Dendritic cell treated with granulocyte-macrophage colony-stimulating factor and Interleukin-4, amounts not matched to agents 40 ng/mL and 50 ng/mL, for 4 days (primary cell): Measurements from ENCODE around the gene AAK1.
A peak's percentile ranks its signal among the peaks of the same experiment; 100 is the strongest.

Experiments
- H3K27ac Mint-ChIP-seq: one replicate; pipeline ENCODE4 v1.8.0; 2022; ENCODE audit warnings: mild to moderate bottlenecking, mixed read lengths
- H3K27me3 Mint-ChIP-seq: one replicate; pipeline ENCODE4 v1.8.0; 2022; ENCODE audit warnings: mild to moderate bottlenecking, mixed read lengths
- H3K36me3 Mint-ChIP-seq: one replicate; pipeline ENCODE4 v1.8.0; 2022; ENCODE audit warnings: low read depth, mixed read lengths
- H3K4me1 Mint-ChIP-seq: one replicate; pipeline ENCODE4 v1.8.0; 2022; ENCODE audit warnings: low read depth, mixed read lengths
- H3K4me3 Mint-ChIP-seq: one replicate; pipeline ENCODE4 v1.8.0; 2022; ENCODE audit warnings: mild to moderate bottlenecking, moderate library complexity, mixed read lengths
- H3K9me3 Mint-ChIP-seq: one replicate; pipeline ENCODE4 v1.8.0; 2022; ENCODE audit warnings: mixed read lengths
- intact Hi-C: fragments of 100-400 bp; cut with micrococcal nuclease; formaldehyde crosslinking; loops from one replicate; pipeline ENCODE4 v1.15.0; 2022

The AAK1 gene

GRCh38 chr2:69535817-69536241 is 107.7 kb downstream of the AAK1 start:
- H3K27ac Mint-ChIP-seq: peak overlapping the region; percentile 68
- H3K27me3 Mint-ChIP-seq: no peaks in the 10 kb centered on the region
- no peaks in the 10 kb centered on the region for H3K9me3 Mint-ChIP-seq
- peaks cover 51% of the 10 kb centered on the region for H3K4me1 Mint-ChIP-seq
- peak overlapping the region; percentile 33 for H3K4me3 Mint-ChIP-seq
- intact Hi-C loops: no loop called here
- peaks cover 78% of the 10 kb centered on the region for H3K36me3 Mint-ChIP-seq

- no peak overlapping the region for H3K4me3 Mint-ChIP-seq
- no peaks in the 10 kb centered on the region for H3K9me3 Mint-ChIP-seq
- no peaks in the 10 kb centered on the region for H3K27me3 Mint-ChIP-seq
- H3K36me3 Mint-ChIP-seq: peaks cover 84% of the 10 kb centered on the region
- H3K4me1 Mint-ChIP-seq: peaks cover 15% of the 10 kb centered on the region
- no peak overlapping the region for H3K27ac Mint-ChIP-seq
- intact Hi-C loops: no loop called here
Observed at GRCh38 chr2:69531186-69531585, 112.4 kb downstream of the AAK1 start.

GRCh38 chr2:69529480-69529879 is 114.1 kb downstream of the AAK1 start:
- H3K27me3 Mint-ChIP-seq: no peaks in the 10 kb centered on the region
- intact Hi-C loops: loop anchor here (10.0 kb wide), 1 partner anchor 165 kb away; no protein-coding TSS in a partner anchor
- no peak overlapping the region for H3K4me3 Mint-ChIP-seq
- no peaks in the 10 kb centered on the region for H3K9me3 Mint-ChIP-seq
- peaks cover 90% of the 10 kb centered on the region for H3K36me3 Mint-ChIP-seq
- H3K4me1 Mint-ChIP-seq: peaks cover 5% of the 10 kb centered on the region
- H3K27ac Mint-ChIP-seq: no peak overlapping the region

GRCh38 chr2:69525261-69525660 is 118.3 kb downstream of the AAK1 start:
- no peaks in the 10 kb centered on the region for H3K9me3 Mint-ChIP-seq
- no peaks in the 10 kb centered on the region for H3K27me3 Mint-ChIP-seq
- no peaks in the 10 kb centered on the region for H3K4me1 Mint-ChIP-seq
- intact Hi-C loops: loop anchor here (10.0 kb wide), 1 partner anchor 160 kb away; no protein-coding TSS in a partner anchor
- H3K4me3 Mint-ChIP-seq: no peak overlapping the region
- H3K27ac Mint-ChIP-seq: no peak overlapping the region
- peaks cover 94% of the 10 kb centered on the region for H3K36me3 Mint-ChIP-seq

GRCh38 chr2:69524799-69525198 is 118.7 kb downstream of the AAK1 start:
- H3K4me1 Mint-ChIP-seq: no peaks in the 10 kb centered on the region
- no peak overlapping the region for H3K27ac Mint-ChIP-seq
- intact Hi-C loops: loop anchor here (10.0 kb wide), 1 partner anchor 160 kb away; no protein-coding TSS in a partner anchor
- no peak overlapping the region for H3K4me3 Mint-ChIP-seq
- peaks cover 94% of the 10 kb centered on the region for H3K36me3 Mint-ChIP-seq
- H3K27me3 Mint-ChIP-seq: no peaks in the 10 kb centered on the region
- H3K9me3 Mint-ChIP-seq: no peaks in the 10 kb centered on the region

GRCh38 chr2:69521747-69522146 is 121.8 kb downstream of the AAK1 start:
- H3K4me3 Mint-ChIP-seq: no peak overlapping the region
- H3K27me3 Mint-ChIP-seq: no peaks in the 10 kb centered on the region
- intact Hi-C loops: loop anchor here (10.0 kb wide), 1 partner anchor 157 kb away; no protein-coding TSS in a partner anchor
- H3K4me1 Mint-ChIP-seq: no peaks in the 10 kb centered on the region
- no peaks in the 10 kb centered on the region for H3K9me3 Mint-ChIP-seq
- H3K36me3 Mint-ChIP-seq: peaks cover 96% of the 10 kb centered on the region
- H3K27ac Mint-ChIP-seq: no peak overlapping the region

GRCh38 chr2:69518841-69519240 is 124.7 kb downstream of the AAK1 start:
- Mint-ChIP-seq H3K4me3 (no peak overlapping the region), H3K9me3 (no peaks in the 10 kb centered on the region), H3K4me1 (no peaks in the 10 kb centered on the region), H3K27ac (no peak overlapping the region), H3K27me3 (no peaks in the 10 kb centered on the region), H3K36me3 (peaks cover 96% of the 10 kb centered on the region)
- intact Hi-C loops: no loop called here

GRCh38 chr2:69517410-69517809 is 126.1 kb downstream of the AAK1 start:
- Mint-ChIP-seq H3K4me1 (no peaks in the 10 kb centered on the region), H3K27me3 (no peaks in the 10 kb centered on the region), H3K27ac (no peak overlapping the region), H3K36me3 (peaks cover 96% of the 10 kb centered on the region), H3K9me3 (no peaks in the 10 kb centered on the region), H3K4me3 (no peak overlapping the region)
- intact Hi-C loops: no loop called here

- Mint-ChIP-seq H3K27ac (no peak overlapping the region), H3K36me3 (peaks cover 96% of the 10 kb centered on the region)
Observed at GRCh38 chr2:69514819-69515218, 128.7 kb downstream of the AAK1 start.

GRCh38 chr2:69514406-69514805 is 129.1 kb downstream of the AAK1 start:
- intact Hi-C loops: no loop called here
- H3K36me3 Mint-ChIP-seq: peaks cover 92% of the 10 kb centered on the region
- H3K9me3 Mint-ChIP-seq: peaks cover 10% of the 10 kb centered on the region
- H3K27me3 Mint-ChIP-seq: no peaks in the 10 kb centered on the region
- H3K27ac Mint-ChIP-seq: no peak overlapping the region
- no peaks in the 10 kb centered on the region for H3K4me1 Mint-ChIP-seq
- H3K4me3 Mint-ChIP-seq: no peak overlapping the region

More at GRCh38 chr2:69514819-69515218, 128.7 kb downstream of the AAK1 start:
- H3K4me3 Mint-ChIP-seq: no peak overlapping the region
- intact Hi-C loops: no loop called here
- H3K4me1 Mint-ChIP-seq: no peaks in the 10 kb centered on the region
- no peaks in the 10 kb centered on the region for H3K27me3 Mint-ChIP-seq
- peaks cover 10% of the 10 kb centered on the region for H3K9me3 Mint-ChIP-seq

GRCh38 chr2:69512446-69512845 is 131.1 kb downstream of the AAK1 start:
- H3K4me3 Mint-ChIP-seq: no peak overlapping the region
- peaks cover 19% of the 10 kb centered on the region for H3K4me1 Mint-ChIP-seq
- peaks cover 10% of the 10 kb centered on the region for H3K9me3 Mint-ChIP-seq
- intact Hi-C loops: no loop called here
- H3K27ac Mint-ChIP-seq: no peak overlapping the region
- no peaks in the 10 kb centered on the region for H3K27me3 Mint-ChIP-seq
- H3K36me3 Mint-ChIP-seq: peaks cover 96% of the 10 kb centered on the region

GRCh38 chr2:69510204-69510603 is 133.3 kb downstream of the AAK1 start:
- Mint-ChIP-seq H3K9me3 (peaks cover 10% of the 10 kb centered on the region), H3K36me3 (peaks cover 91% of the 10 kb centered on the region), H3K4me1 (peaks cover 39% of the 10 kb centered on the region), H3K27me3 (no peaks in the 10 kb centered on the region), H3K27ac (no peak overlapping the region), H3K4me3 (no peak overlapping the region)
- intact Hi-C loops: no loop called here

GRCh38 chr2:69509750-69510140 is 133.8 kb downstream of the AAK1 start:
- Mint-ChIP-seq H3K4me3 (no peak overlapping the region), H3K27ac (no peak overlapping the region)

GRCh38 chr2:69509011-69509749 is 134.4 kb downstream of the AAK1 start:
- intact Hi-C loops: no loop called here
- Mint-ChIP-seq H3K27me3 (no peaks in the 10 kb centered on the region), H3K4me1 (peaks cover 39% of the 10 kb centered on the region), H3K36me3 (peaks cover 86% of the 10 kb centered on the region), H3K9me3 (peaks cover 10% of the 10 kb centered on the region), H3K27ac (peak overlapping the region; percentile 24), H3K4me3 (no peak overlapping the region)

More at GRCh38 chr2:69509750-69510140, 133.8 kb downstream of the AAK1 start:
- Mint-ChIP-seq H3K9me3 (peaks cover 10% of the 10 kb centered on the region), H3K27me3 (no peaks in the 10 kb centered on the region), H3K4me1 (peaks cover 39% of the 10 kb centered on the region), H3K36me3 (peaks cover 86% of the 10 kb centered on the region)
- intact Hi-C loops: no loop called here
